GM18951 (cell line): ENCODE results near the gene TFR2.
"Not testable (repeated sequence)": the region's sequence is repeated elsewhere in the genome, so short reads cannot be mapped to it uniquely, and the experiment has no call there.

ENCODE experiments used
- POLR2A ChIP-seq: IDR thresholded peaks from 4 replicates; pipeline ENCODE4 v1.6.1; 2011; ENCODE audit warnings: mild to moderate bottlenecking; ENCODE audit not compliant: insufficient read length, insufficient read depth; ENCODE audit errors: extremely low read depth
- in situ Hi-C: fragments of 300-500 bp; cut with MboI; formaldehyde crosslinking; loops from one replicate; pipeline ENCODE4 v1.12.0; 2022; ENCODE audit warnings: low sequenced_read_pairs, mixed read lengths, inconsistent platforms; ENCODE audit not compliant: unreplicated experiment

Gene TFR2

GRCh38 chr7:100675105-100675451, 33.7 kb upstream of the TFR2 start:
- TF ChIP-seq POLR2A = no peak
- in situ Hi-C loops = no loop called here

GRCh38 chr7:100674411-100675104, 33.2 kb upstream of the TFR2 start:
- no peak for TF ChIP-seq POLR2A
- in situ Hi-C loops = no loop called here

GRCh38 chr7:100673942-100674410, 32.6 kb upstream of the TFR2 start:
- in situ Hi-C loops = no loop called here
- peak; percentile 46 for TF ChIP-seq POLR2A

GRCh38 chr7:100673302-100673941, 32.1 kb upstream of the TFR2 start, which contains the start of gene GNB2:
TSS of gene GNB2 (plus strand) at chr7:100673740. CDS start at chr7:100676266, 2,526 bp downstream.
- TF ChIP-seq POLR2A = peak; percentile 63
- in situ Hi-C loops = no loop called here

GRCh38 chr7:100671353-100672327, 30.3 kb upstream of the TFR2 start:
- no peak for TF ChIP-seq POLR2A

GRCh38 chr7:100670074-100670473, 28.7 kb upstream of the TFR2 start:
- no peak for TF ChIP-seq POLR2A
- in situ Hi-C loops = no loop called here

More at GRCh38 chr7:100671353-100672327, 30.3 kb upstream of the TFR2 start:
- in situ Hi-C loops = no loop called here

GRCh38 chr7:100669106-100669505, 27.8 kb upstream of the TFR2 start:
- in situ Hi-C loops = not testable (repeated sequence)

- in situ Hi-C loops = no loop called here
- no peak for TF ChIP-seq POLR2A
Measured at GRCh38 chr7:100668069-100668449, 26.7 kb upstream of the TFR2 start.

GRCh38 chr7:100667331-100668068, 26.1 kb upstream of the TFR2 start:
- in situ Hi-C loops = no loop called here
- TF ChIP-seq POLR2A = no peak

GRCh38 chr7:100665168-100665726, 23.9 kb upstream of the TFR2 start:
- TF ChIP-seq POLR2A = no peak
- in situ Hi-C loops = no loop called here

- in situ Hi-C loops = not testable (repeated sequence)
Measured at GRCh38 chr7:100662194-100662776, 20.9 kb upstream of the TFR2 start.
